HG03108 (cell line): ENCODE results near the gene MAN2A2.
"Not testable (repeated sequence)": the region's sequence is repeated elsewhere in the genome, so short reads cannot be mapped to it uniquely, and the experiment has no call there.

Experiments
- ATAC-seq: cut with Tn5 transposase; IDR thresholded peaks from one replicate; pipeline ENCODE4 v1.9.1; 2021; ENCODE audit warnings: moderate library complexity; ENCODE audit not compliant: unreplicated experiment

Gene MAN2A2

GRCh38 chr15:90871139-90871715 is 31.9 kb upstream of the MAN2A2 start:
- no peak for ATAC-seq

- no peak for ATAC-seq
Observed at GRCh38 chr15:90871716-90872485, 31.2 kb upstream of the MAN2A2 start.

- ATAC-seq, result no peak
Observed at GRCh38 chr15:90872486-90873184, 30.5 kb upstream of the MAN2A2 start.

GRCh38 chr15:90873488-90873997 is 29.6 kb upstream of the MAN2A2 start:
- no peak for ATAC-seq

- ATAC-seq, result no peak
Observed at GRCh38 chr15:90873998-90874605, 29.0 kb upstream of the MAN2A2 start.

- not testable (repeated sequence) for ATAC-seq
Observed at GRCh38 chr15:90874986-90875385, 28.1 kb upstream of the MAN2A2 start.

- ATAC-seq, result no peak
Observed at GRCh38 chr15:90875549-90875981, 27.5 kb upstream of the MAN2A2 start.

- ATAC-seq, result no peak
Observed at GRCh38 chr15:90876046-90876445, 27.1 kb upstream of the MAN2A2 start.

GRCh38 chr15:90876512-90877170 is 26.5 kb upstream of the MAN2A2 start:
- ATAC-seq, result no peak

GRCh38 chr15:90877315-90877714 is 25.8 kb upstream of the MAN2A2 start:
- no peak for ATAC-seq

GRCh38 chr15:90877996-90878395 is 25.1 kb upstream of the MAN2A2 start:
- ATAC-seq, result no peak

GRCh38 chr15:90878660-90879059 is 24.4 kb upstream of the MAN2A2 start:
- no peak for ATAC-seq

- ATAC-seq, result no peak
Observed at GRCh38 chr15:90879730-90880366, 23.3 kb upstream of the MAN2A2 start.

- ATAC-seq, result no peak
Observed at GRCh38 chr15:90880381-90881145, 22.5 kb upstream of the MAN2A2 start.

GRCh38 chr15:90881181-90881977 is 21.7 kb upstream of the MAN2A2 start:
- no peak for ATAC-seq

- ATAC-seq, result no peak
Observed at GRCh38 chr15:90881978-90882721, 21.0 kb upstream of the MAN2A2 start.

GRCh38 chr15:90882781-90883525 is 20.1 kb upstream of the MAN2A2 start:
- ATAC-seq, result no peak
